Glutamatergic neuron (in vitro differentiated cells): Measurements from ENCODE around the gene CATSPER3. TPM values are rescaled to one million over a fixed set of nuclear protein-coding genes. Genes with fewer than 3 reads are reported as not detected.

Experiments used
- DNase-seq: peaks from one replicate; pipeline ENCODE4 v3.0.0; 2022
- H3K27ac Mint-ChIP-seq: one replicate; pipeline ENCODE4 v1.8.0; 2020; ENCODE audit warnings: mild to moderate bottlenecking, mixed read lengths, inconsistent platforms; ENCODE audit not compliant: unreplicated experiment
- H3K27me3 Mint-ChIP-seq: one replicate; pipeline ENCODE4 v1.8.0; 2020; ENCODE audit warnings: mild to moderate bottlenecking, moderate library complexity, mixed read lengths, inconsistent platforms; ENCODE audit not compliant: unreplicated experiment
- H3K36me3 Mint-ChIP-seq: one replicate; pipeline ENCODE4 v1.8.0; 2020; ENCODE audit warnings: mild to moderate bottlenecking, mixed read lengths, inconsistent platforms; ENCODE audit not compliant: unreplicated experiment
- H3K4me1 Mint-ChIP-seq: one replicate; pipeline ENCODE4 v1.8.0; 2020; ENCODE audit warnings: mild to moderate bottlenecking, low read depth, mixed read lengths, inconsistent platforms; ENCODE audit not compliant: unreplicated experiment
- H3K4me3 Mint-ChIP-seq: one replicate; pipeline ENCODE4 v1.8.0; 2020; ENCODE audit warnings: mild to moderate bottlenecking, mixed read lengths, inconsistent platforms; ENCODE audit not compliant: unreplicated experiment
- H3K9me3 Mint-ChIP-seq: one replicate; pipeline ENCODE4 v1.8.0; 2020; ENCODE audit warnings: mild to moderate bottlenecking, moderate library complexity, mixed read lengths, inconsistent platforms; ENCODE audit not compliant: unreplicated experiment
- long read RNA-seq: library from polyadenylated mRNA; unstranded; transcript quantifications from one replicate; pipeline ENCODE4 v2.0.0, GENCODE V29; 2020; ENCODE audit not compliant: unreplicated experiment
- total RNA-seq: library from RNA; stranded (reverse); fragmentation: NEBNext Ultra II Directional; extraction: Animal tissue kit (Norgen Biotek cat#: 25700); gene quantifications from one replicate; pipeline ENCODE4 v1.2.1, GENCODE V29; 2021; ENCODE audit not compliant: unreplicated experiment
- TF ChIP-seq, protein P1 (sequence below): fragments of 200-600 bp; sonication (generic); IDR thresholded peaks from one replicate; pipeline ENCODE4 v1.5.0; 2021; ENCODE audit not compliant: partially characterized antibody, unreplicated experiment

The CATSPER3 gene
- total RNA-seq, result 0.54 TPM
- long read RNA-seq, result 0 reads

DNA sequence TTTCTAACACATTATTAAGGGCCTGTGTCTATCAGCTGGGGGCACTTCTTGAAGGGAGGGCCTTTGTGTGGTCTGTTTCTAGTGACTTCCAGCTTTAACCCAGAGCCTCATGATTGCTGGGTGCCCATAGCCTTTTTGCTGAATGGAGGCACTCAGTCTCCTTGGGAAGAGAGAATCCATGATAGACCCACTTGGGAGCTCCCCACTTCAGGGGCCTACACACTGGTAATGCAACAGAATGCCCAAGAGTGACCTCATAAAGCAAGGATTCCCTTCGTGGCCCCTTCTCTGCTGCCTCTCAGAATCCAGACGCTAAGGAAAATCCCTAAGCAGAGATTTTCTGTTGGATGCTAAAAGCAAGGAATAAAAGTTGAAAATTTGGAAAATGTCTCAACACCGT is at the start of gene CATSPER3:
TSS of gene CATSPER3 (plus strand) at position 301 of the 400 bp plus-strand sequence. CDS start at position 386, 85 bp downstream.
- Mint-ChIP-seq H3K9me3 (peaks cover 4% of the 10 kb centered on the region), H3K27ac (no peak within 1 kb of the TSS), H3K27me3 (peaks cover 7% of the 10 kb centered on the region)

DNA sequence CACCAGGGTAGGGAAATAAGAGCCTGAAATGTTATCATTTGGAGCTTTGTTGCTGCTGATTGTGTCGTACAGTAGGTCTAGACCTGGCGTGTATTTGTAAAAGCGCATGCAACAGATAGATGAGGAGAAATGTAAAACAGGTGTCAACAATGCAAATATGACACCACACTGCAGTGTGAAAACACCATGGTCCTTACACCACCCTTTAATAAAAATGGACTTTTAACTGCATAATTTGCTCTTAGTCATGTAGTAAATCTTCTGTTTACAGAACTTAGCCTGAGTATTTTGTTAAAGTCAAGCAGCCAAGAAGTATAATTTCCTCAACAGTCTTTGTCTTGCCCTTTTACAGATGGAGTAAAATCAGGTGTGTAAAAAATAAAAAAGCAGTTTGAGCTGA is 48.8 kb upstream of the CATSPER3 start:
- Mint-ChIP-seq H3K27ac (no peak overlapping the region), H3K9me3 (no peaks in the 10 kb centered on the region), H3K36me3 (no peaks in the 10 kb centered on the region), H3K27me3 (no peaks in the 10 kb centered on the region), H3K4me3 (no peak overlapping the region), H3K4me1 (no peaks in the 10 kb centered on the region)
- no peak for DNase-seq
- TF ChIP-seq, protein P1, sequence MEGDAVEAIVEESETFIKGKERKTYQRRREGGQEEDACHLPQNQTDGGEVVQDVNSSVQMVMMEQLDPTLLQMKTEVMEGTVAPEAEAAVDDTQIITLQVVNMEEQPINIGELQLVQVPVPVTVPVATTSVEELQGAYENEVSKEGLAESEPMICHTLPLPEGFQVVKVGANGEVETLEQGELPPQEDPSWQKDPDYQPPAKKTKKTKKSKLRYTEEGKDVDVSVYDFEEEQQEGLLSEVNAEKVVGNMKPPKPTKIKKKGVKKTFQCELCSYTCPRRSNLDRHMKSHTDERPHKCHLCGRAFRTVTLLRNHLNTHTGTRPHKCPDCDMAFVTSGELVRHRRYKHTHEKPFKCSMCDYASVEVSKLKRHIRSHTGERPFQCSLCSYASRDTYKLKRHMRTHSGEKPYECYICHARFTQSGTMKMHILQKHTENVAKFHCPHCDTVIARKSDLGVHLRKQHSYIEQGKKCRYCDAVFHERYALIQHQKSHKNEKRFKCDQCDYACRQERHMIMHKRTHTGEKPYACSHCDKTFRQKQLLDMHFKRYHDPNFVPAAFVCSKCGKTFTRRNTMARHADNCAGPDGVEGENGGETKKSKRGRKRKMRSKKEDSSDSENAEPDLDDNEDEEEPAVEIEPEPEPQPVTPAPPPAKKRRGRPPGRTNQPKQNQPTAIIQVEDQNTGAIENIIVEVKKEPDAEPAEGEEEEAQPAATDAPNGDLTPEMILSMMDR, result no peak

More for the DNA sequence above, at the start of gene CATSPER3:
- no peaks in the 10 kb centered on the region for H3K36me3 Mint-ChIP-seq
- peaks cover 20% of the 10 kb centered on the region for H3K4me1 Mint-ChIP-seq
- no peak within 1 kb of the TSS for H3K4me3 Mint-ChIP-seq
- TF ChIP-seq, protein P1, result no peak
- no peak for DNase-seq

DNA sequence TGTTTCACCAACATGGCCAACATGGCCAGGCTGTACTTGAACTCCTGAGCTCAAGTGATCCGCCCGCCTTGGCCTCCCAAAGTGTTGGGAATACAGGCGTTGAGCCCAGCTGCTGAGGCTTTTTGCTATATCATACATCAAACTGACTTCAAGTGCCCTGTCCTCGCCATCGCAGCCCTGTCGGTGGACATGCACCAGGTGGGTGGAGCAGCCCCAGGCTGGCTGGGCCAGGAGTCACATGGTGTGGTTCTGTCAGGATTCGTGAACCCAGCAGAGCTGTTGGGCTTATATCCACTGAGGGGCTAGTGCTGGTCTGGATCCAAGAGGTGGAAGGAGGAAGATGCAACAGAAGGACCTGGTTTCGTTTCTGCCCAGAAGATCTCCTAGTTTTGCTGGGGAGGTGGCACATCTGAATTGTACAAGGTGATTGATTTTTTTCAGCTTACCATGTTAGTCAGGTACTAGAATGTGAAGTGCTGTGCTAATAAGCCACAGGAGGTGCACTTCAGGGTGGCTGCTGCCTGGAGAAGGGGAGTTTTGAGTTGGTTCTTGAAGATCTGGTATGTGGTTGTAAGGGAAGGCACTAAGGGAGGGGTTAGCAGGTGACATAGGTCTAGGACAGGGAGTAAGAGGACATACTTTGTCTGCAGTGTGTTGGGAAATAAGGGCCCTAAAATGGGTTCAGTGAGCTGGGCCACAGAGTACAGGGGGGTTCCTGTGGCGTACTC is 46.7 kb upstream of the CATSPER3 start:
- no peak for DNase-seq
- Mint-ChIP-seq H3K27ac (no peak overlapping the region), H3K27me3 (no peaks in the 10 kb centered on the region), H3K36me3 (no peaks in the 10 kb centered on the region), H3K4me3 (no peak overlapping the region), H3K9me3 (no peaks in the 10 kb centered on the region), H3K4me1 (no peaks in the 10 kb centered on the region)
- TF ChIP-seq, protein P1, result no peak

DNA sequence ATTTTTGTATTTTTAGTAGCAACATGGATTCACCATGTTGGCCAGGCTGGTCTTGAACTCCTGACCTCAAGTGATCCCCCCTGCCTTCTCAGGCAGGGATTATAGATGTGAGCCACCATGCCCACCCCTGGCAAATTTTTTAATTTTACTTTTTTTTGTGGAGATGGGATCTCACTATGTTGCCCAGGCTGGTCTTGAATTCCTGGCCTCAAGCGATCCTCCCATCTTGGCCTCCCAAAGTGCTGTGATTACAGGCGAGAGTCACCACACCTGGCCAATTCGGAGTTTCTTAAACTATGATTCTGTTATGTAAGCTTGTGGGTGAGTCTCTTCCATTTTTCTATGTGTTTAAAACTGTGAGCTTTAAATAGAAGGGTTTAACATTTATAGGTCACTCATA is 35.2 kb upstream of the CATSPER3 start:
- Mint-ChIP-seq H3K27ac (no peak overlapping the region), H3K4me1 (no peaks in the 10 kb centered on the region), H3K4me3 (no peak overlapping the region), H3K27me3 (no peaks in the 10 kb centered on the region), H3K36me3 (no peaks in the 10 kb centered on the region), H3K9me3 (no peaks in the 10 kb centered on the region)
- no peak for DNase-seq
- TF ChIP-seq, protein P1, result no peak

DNA sequence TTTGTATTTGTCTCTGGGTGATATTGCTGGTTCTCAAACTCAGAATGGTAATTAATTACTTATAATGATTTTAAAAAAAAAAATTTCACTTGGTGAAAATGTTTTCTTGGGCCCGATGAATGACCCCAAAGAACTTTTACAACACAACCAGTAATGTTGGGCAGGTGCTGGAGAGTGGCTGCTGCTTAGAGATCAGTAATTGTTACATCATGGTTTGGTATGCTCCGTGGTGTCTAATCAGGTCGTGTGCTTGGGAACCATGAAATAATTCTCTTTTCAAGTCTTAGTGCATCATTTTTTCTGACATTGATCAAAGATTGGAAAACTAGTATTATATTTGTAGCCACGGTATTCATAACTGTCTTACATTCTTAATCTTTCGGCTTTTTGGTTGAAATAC is 33.5 kb upstream of the CATSPER3 start:
- Mint-ChIP-seq H3K27ac (no peak overlapping the region), H3K4me1 (no peaks in the 10 kb centered on the region), H3K4me3 (no peak overlapping the region), H3K36me3 (no peaks in the 10 kb centered on the region), H3K9me3 (no peaks in the 10 kb centered on the region), H3K27me3 (no peaks in the 10 kb centered on the region)
- no peak for DNase-seq
- TF ChIP-seq, protein P1, result no peak
